Ishikawa (cell line): ENCODE data around the gene OR2F1.

ENCODE experiments used
- CEBPB ChIP-seq: IDR thresholded peaks from 2 replicates; pipeline ENCODE4 v1.6.1; 2012
- CREB1 ChIP-seq: IDR thresholded peaks from 2 replicates; pipeline ENCODE4 v1.6.1; 2012; ENCODE audit warnings: low read depth
- EGR1 ChIP-seq: IDR thresholded peaks from 2 replicates; pipeline ENCODE4 v1.6.1; 2012
- EP300 ChIP-seq: IDR thresholded peaks from 2 replicates; pipeline ENCODE4 v1.6.1; 2012; ENCODE audit warnings: borderline replicate concordance
- FOXM1 ChIP-seq: IDR thresholded peaks from 2 replicates; pipeline ENCODE4 v1.6.1; 2012; ENCODE audit warnings: low read depth, borderline replicate concordance
- MAX ChIP-seq: IDR thresholded peaks from 2 replicates; pipeline ENCODE4 v1.6.1; 2012
- NFIC ChIP-seq: IDR thresholded peaks from 2 replicates; pipeline ENCODE4 v1.6.1; 2012
- RAD21 ChIP-seq: IDR thresholded peaks from 2 replicates; pipeline ENCODE4 v1.6.1; 2012; ENCODE audit warnings: low read depth
- REST ChIP-seq: IDR thresholded peaks from 2 replicates; pipeline ENCODE4 v1.6.1; 2012; ENCODE audit warnings: low read depth, mild to moderate bottlenecking
- TAF1 ChIP-seq: IDR thresholded peaks from 2 replicates; pipeline ENCODE4 v1.6.1; 2012; ENCODE audit warnings: low read depth, mild to moderate bottlenecking
- TCF12 ChIP-seq: IDR thresholded peaks from 2 replicates; pipeline ENCODE4 v1.6.1; 2012; ENCODE audit warnings: low read depth
- TEAD4 ChIP-seq: IDR thresholded peaks from 2 replicates; pipeline ENCODE4 v1.6.1; 2012
- USF1 ChIP-seq: IDR thresholded peaks from 2 replicates; pipeline ENCODE4 v1.6.1; 2012
- YY1 ChIP-seq: IDR thresholded peaks from 2 replicates; pipeline ENCODE4 v1.6.1; 2012; ENCODE audit warnings: low read depth
- ZBTB7A ChIP-seq: IDR thresholded peaks from 2 replicates; pipeline ENCODE4 v1.6.1; 2012; ENCODE audit warnings: low read depth

OR2F1 gene

GRCh38 chr7:143954544-143954943, at the start of gene OR2F1:
Gene OR2F1, plus strand, starts transcription at chr7:143954844. Its CDS starts 5,127 bp downstream, at chr7:143959971.
- TF ChIP-seq TEAD4: no peak
- no peak for TF ChIP-seq CEBPB
- TF ChIP-seq MAX: no peak
- no peak for TF ChIP-seq CREB1
- no peak for TF ChIP-seq ZBTB7A
- TF ChIP-seq YY1: no peak
- TF ChIP-seq USF1: no peak
- TF ChIP-seq EP300: no peak
- no peak for TF ChIP-seq EGR1
- no peak for TF ChIP-seq FOXM1
- no peak for TF ChIP-seq TAF1
- TF ChIP-seq RAD21: no peak
- no peak for TF ChIP-seq NFIC

GRCh38 chr7:143905509-143905908, 49.1 kb upstream of the OR2F1 start:
- TF ChIP-seq CREB1: no peak
- TF ChIP-seq FOXM1: no peak
- no peak for TF ChIP-seq TEAD4
- TF ChIP-seq EGR1: no peak
- no peak for TF ChIP-seq CEBPB
- TF ChIP-seq USF1: no peak
- TF ChIP-seq ZBTB7A: no peak
- TF ChIP-seq RAD21: no peak
- TF ChIP-seq EP300: no peak
- TF ChIP-seq TCF12: no peak

- TF ChIP-seq TEAD4 (no peak), NFIC (no peak), MAX (no peak), EGR1 (no peak), CEBPB (no peak), ZBTB7A (no peak), REST (no peak), CREB1 (no peak), RAD21 (no peak), FOXM1 (no peak), YY1 (no peak), EP300 (no peak)
These were observed 48.5 kb upstream of the OR2F1 start for GRCh38 chr7:143906151-143906550.

GRCh38 chr7:143906895-143907294, 47.7 kb upstream of the OR2F1 start:
- TF ChIP-seq MAX (no peak), TEAD4 (no peak), EP300 (no peak), FOXM1 (no peak), EGR1 (no peak), RAD21 (no peak), CEBPB (no peak), REST (no peak), NFIC (no peak), TAF1 (no peak), ZBTB7A (no peak), TCF12 (no peak), USF1 (no peak)

- TF ChIP-seq EP300 (no peak), TEAD4 (no peak), TCF12 (no peak), RAD21 (no peak), USF1 (no peak), EGR1 (no peak), FOXM1 (no peak), YY1 (no peak), MAX (no peak), ZBTB7A (no peak), NFIC (no peak), TAF1 (no peak), CEBPB (no peak), REST (no peak), CREB1 (no peak)
These were observed 46.5 kb upstream of the OR2F1 start for GRCh38 chr7:143908120-143908519.
